Trophoblast cell (in vitro differentiated cells and primary cell): ENCODE results near the gene ABCC10.
"Not testable (repeated sequence)": the region's sequence is repeated elsewhere in the genome, so short reads cannot be mapped to it uniquely, and the experiment has no call there.

ENCODE experiments used
- DNase-seq, 2 donors: peaks; one replicate each; pipeline ENCODE4 v3.0.0-alpha.2; 2016
- H2AFZ ChIP-seq: 2 replicates; pipeline ENCODE4 v1.6.1; 2013; ENCODE audit warnings: low read length, moderate library complexity, mild to moderate bottlenecking; ENCODE audit not compliant: insufficient read depth, poor library complexity
- H2AK5ac ChIP-seq: 2 replicates; pipeline ENCODE4 v1.6.1; 2013; ENCODE audit warnings: mild to moderate bottlenecking, low read length
- H2BK120ac ChIP-seq: 2 replicates; pipeline ENCODE4 v1.6.1; 2013; ENCODE audit warnings: low read length, mild to moderate bottlenecking, moderate library complexity; ENCODE audit not compliant: insufficient read depth, poor library complexity
- H2BK12ac ChIP-seq: 2 replicates; pipeline ENCODE4 v1.6.1; 2013; ENCODE audit warnings: mild to moderate bottlenecking, low read length, moderate library complexity
- H2BK5ac ChIP-seq: 2 replicates; pipeline ENCODE4 v1.6.1; 2013; ENCODE audit warnings: low read length, low read depth, moderate library complexity, mild to moderate bottlenecking; ENCODE audit not compliant: poor library complexity
- H3K14ac ChIP-seq: 2 replicates; pipeline ENCODE4 v1.6.1; 2013; ENCODE audit warnings: mild to moderate bottlenecking, low read length
- H3K18ac ChIP-seq: 2 replicates; pipeline ENCODE4 v1.6.1; 2013; ENCODE audit warnings: mild to moderate bottlenecking, low read length
- H3K23ac ChIP-seq: 2 replicates; pipeline ENCODE4 v1.6.1; 2013; ENCODE audit warnings: low read length
- H3K27ac ChIP-seq: 2 replicates; pipeline ENCODE4 v1.5.1; 2013; ENCODE audit warnings: low read depth, mild to moderate bottlenecking, inconsistent platforms, low read length, moderate library complexity
- H3K27me3 ChIP-seq: 2 replicates; pipeline ENCODE4 v1.6.1; 2013; ENCODE audit warnings: inconsistent platforms, mild to moderate bottlenecking, low read length, moderate library complexity; ENCODE audit not compliant: insufficient read depth
- H3K36me3 ChIP-seq, 2 experiments: 1 replicate in 1 of 2; 2 replicates in 1 of 2; pipeline ENCODE4 v1.6.1; 2013; ENCODE audit warnings: low read length in 2 of 2, mild to moderate bottlenecking in 2 of 2, moderate library complexity in 1 of 2; ENCODE audit not compliant: insufficient read depth in 2 of 2, control insufficient read depth in 1 of 2
- H3K4ac ChIP-seq: 2 replicates; pipeline ENCODE4 v1.6.1; 2013; ENCODE audit warnings: low read depth, mild to moderate bottlenecking, low read length, moderate library complexity
- H3K4me1 ChIP-seq, 2 experiments: 1 replicate in 1 of 2; 2 replicates in 1 of 2; pipeline ENCODE4 v1.6.1; 2013; ENCODE audit warnings: low read length in 2 of 2, mild to moderate bottlenecking in 2 of 2, moderate library complexity in 1 of 2; ENCODE audit not compliant: insufficient read depth in 2 of 2, control insufficient read depth in 1 of 2
- H3K4me2 ChIP-seq: 2 replicates; pipeline ENCODE4 v1.6.1; 2013; ENCODE audit warnings: inconsistent platforms, mild to moderate bottlenecking, low read length, moderate library complexity
- H3K4me3 ChIP-seq: 2 replicates; pipeline ENCODE4 v1.5.1; 2013; ENCODE audit warnings: mild to moderate bottlenecking, low read depth, low read length, inconsistent platforms
- H3K79me1 ChIP-seq: one replicate; pipeline ENCODE4 v1.6.1; 2013; ENCODE audit warnings: low read length
- H3K79me2 ChIP-seq: 2 replicates; pipeline ENCODE4 v1.6.1; 2013; ENCODE audit warnings: low read length, mild to moderate bottlenecking; ENCODE audit not compliant: control insufficient read depth, insufficient read depth, poor library complexity
- H3K9ac ChIP-seq: 2 replicates; pipeline ENCODE4 v1.6.1; 2013; ENCODE audit warnings: mild to moderate bottlenecking, low read length
- H3K9me3 ChIP-seq: 2 replicates; pipeline ENCODE4 v1.6.1; 2013; ENCODE audit warnings: low read depth, mild to moderate bottlenecking, control low read depth, inconsistent platforms, low read length; ENCODE audit not compliant: insufficient read depth
- H4K12ac ChIP-seq: 2 replicates; pipeline ENCODE4 v1.6.1; 2013; ENCODE audit warnings: low read depth, mild to moderate bottlenecking, low read length, moderate library complexity
- H4K8ac ChIP-seq: 2 replicates; pipeline ENCODE4 v1.6.1; 2013; ENCODE audit warnings: low read depth, mild to moderate bottlenecking, low read length, moderate library complexity
- H4K91ac ChIP-seq: one replicate; pipeline ENCODE4 v1.6.1; 2013; ENCODE audit warnings: low read depth, mild to moderate bottlenecking, low read length, moderate library complexity
- WGBS: extraction: QIAGEN DNeasy Blood & Tissue Kit; methylation state at CpG from one replicate; pipeline ENCODE4 v1.1.7; 2013; ENCODE audit warnings: missing lambda C conversion rate; ENCODE audit not compliant: insufficient read length, insufficient coverage; ENCODE audit errors: extremely low coverage; 5-methylcytosine and 5-hydroxymethylcytosine counted together

The ABCC10 gene

GRCh38 chr6:43416935-43417334 lies 10.4 kb upstream of the ABCC10 start:
- H4K91ac ChIP-seq, result no peak overlapping the region
- H3K27ac ChIP-seq, result no peak overlapping the region
- no peaks in the 10 kb centered on the region for H3K9me3 ChIP-seq
- no peak overlapping the region for H2AK5ac ChIP-seq
- no peak overlapping the region for H3K4me2 ChIP-seq
- no peak overlapping the region for H3K4me3 ChIP-seq
- no peak overlapping the region for H3K23ac ChIP-seq
- no peaks in the 10 kb centered on the region for H3K27me3 ChIP-seq
- H3K14ac ChIP-seq, result no peak overlapping the region
- H3K36me3 ChIP-seq, result no peaks in the 10 kb centered on the region
- no peak for DNase-seq
- no peak overlapping the region for H4K12ac ChIP-seq
- H3K4ac ChIP-seq, result no peak overlapping the region
- no peaks in the 10 kb centered on the region for H3K4me1 ChIP-seq
- no CpG with 5 or more reads among the region's 4 CpGs for WGBS
- no peak overlapping the region for H4K8ac ChIP-seq
- no peaks in the 10 kb centered on the region for H3K79me2 ChIP-seq
- H3K79me1 ChIP-seq, result no peaks in the 10 kb centered on the region
- H3K18ac ChIP-seq, result no peak overlapping the region
- H3K9ac ChIP-seq, result no peak overlapping the region
- H2BK5ac ChIP-seq, result no peak overlapping the region
- no peak overlapping the region for H2BK120ac ChIP-seq
- H2BK12ac ChIP-seq, result no peak overlapping the region
- no peak overlapping the region for H2AFZ ChIP-seq

- H3K79me2 ChIP-seq, result no peaks in the 10 kb centered on the region
- H3K9ac ChIP-seq, result no peak overlapping the region
- H3K18ac ChIP-seq, result no peak overlapping the region
- H3K4me2 ChIP-seq, result no peak overlapping the region
- H3K9me3 ChIP-seq, result no peaks in the 10 kb centered on the region
- no peak overlapping the region for H4K12ac ChIP-seq
- no peak overlapping the region for H4K91ac ChIP-seq
- H2BK5ac ChIP-seq, result no peak overlapping the region
- H3K4me3 ChIP-seq, result no peak overlapping the region
- no peak for DNase-seq
- WGBS, result no CpG with 5 or more reads among the region's 5 CpGs
- H4K8ac ChIP-seq, result no peak overlapping the region
- H3K4me1 ChIP-seq, result no peaks in the 10 kb centered on the region
- no peak overlapping the region for H3K14ac ChIP-seq
- no peak overlapping the region for H3K27ac ChIP-seq
- H2AFZ ChIP-seq, result no peak overlapping the region
- no peak overlapping the region for H2BK12ac ChIP-seq
- H3K36me3 ChIP-seq, result no peaks in the 10 kb centered on the region
- H3K27me3 ChIP-seq, result no peaks in the 10 kb centered on the region
- no peak overlapping the region for H2BK120ac ChIP-seq
- H3K4ac ChIP-seq, result no peak overlapping the region
- no peak overlapping the region for H2AK5ac ChIP-seq
- no peak overlapping the region for H3K23ac ChIP-seq
- H3K79me1 ChIP-seq, result no peaks in the 10 kb centered on the region
Observed at GRCh38 chr6:43420012-43420709, 7.2 kb upstream of the ABCC10 start.

GRCh38 chr6:43421831-43422230 lies 5.5 kb upstream of the ABCC10 start:
- no peak overlapping the region for H2BK12ac ChIP-seq
- no peaks in the 10 kb centered on the region for H3K27me3 ChIP-seq
- H3K23ac ChIP-seq, result no peak overlapping the region
- no peak overlapping the region for H4K8ac ChIP-seq
- H2AK5ac ChIP-seq, result no peak overlapping the region
- H2BK120ac ChIP-seq, result no peak overlapping the region
- H3K4me1 ChIP-seq, result no peaks in the 10 kb centered on the region
- H3K27ac ChIP-seq, result no peak overlapping the region
- H3K14ac ChIP-seq, result no peak overlapping the region
- no peaks in the 10 kb centered on the region for H3K79me1 ChIP-seq
- no peaks in the 10 kb centered on the region for H3K79me2 ChIP-seq
- H3K36me3 ChIP-seq, result no peaks in the 10 kb centered on the region
- no peak overlapping the region for H3K9ac ChIP-seq
- H3K4ac ChIP-seq, result no peak overlapping the region
- no peak overlapping the region for H2BK5ac ChIP-seq
- H3K9me3 ChIP-seq, result no peaks in the 10 kb centered on the region
- no peak overlapping the region for H2AFZ ChIP-seq
- no peak overlapping the region for H3K4me3 ChIP-seq
- H4K12ac ChIP-seq, result no peak overlapping the region
- WGBS, result no CpG with 5 or more reads among the region's 3 CpGs
- no peak for DNase-seq
- no peak overlapping the region for H4K91ac ChIP-seq
- H3K18ac ChIP-seq, result no peak overlapping the region
- no peak overlapping the region for H3K4me2 ChIP-seq

GRCh38 chr6:43425083-43425482 lies 2.3 kb upstream of the ABCC10 start:
- H3K79me1 ChIP-seq, H3K27me3 ChIP-seq: not testable (repeated sequence)

More at GRCh38 chr6:43425083-43425482, 2.3 kb upstream of the ABCC10 start:
- not testable (repeated sequence) for H4K91ac ChIP-seq, H2AFZ ChIP-seq, H2BK120ac ChIP-seq, H2BK5ac ChIP-seq, H2BK12ac ChIP-seq, H2AK5ac ChIP-seq, H3K4me3 ChIP-seq, H3K9me3 ChIP-seq, H4K8ac ChIP-seq, H3K79me2 ChIP-seq, H3K9ac ChIP-seq, DNase-seq, H3K4ac ChIP-seq, H3K4me2 ChIP-seq, H3K27ac ChIP-seq, H3K36me3 ChIP-seq, H3K23ac ChIP-seq, H3K18ac ChIP-seq, H3K4me1 ChIP-seq, H4K12ac ChIP-seq, H3K14ac ChIP-seq
- no CpG with 5 or more reads among the region's 33 CpGs for WGBS
